Trophoblast cell (in vitro differentiated cells and primary cell): ENCODE data around the gene HUS1B.
"Not testable (repeated sequence)": the region's sequence is repeated elsewhere in the genome, so short reads cannot be mapped to it uniquely, and the experiment has no call there.

Source experiments
- DNase-seq, 2 donors: peaks; one replicate each; pipeline ENCODE4 v3.0.0-alpha.2; 2016
- H2AFZ ChIP-seq: 2 replicates; pipeline ENCODE4 v1.6.1; 2013; ENCODE audit warnings: low read length, moderate library complexity, mild to moderate bottlenecking; ENCODE audit not compliant: insufficient read depth, poor library complexity
- H2AK5ac ChIP-seq: 2 replicates; pipeline ENCODE4 v1.6.1; 2013; ENCODE audit warnings: mild to moderate bottlenecking, low read length
- H2BK120ac ChIP-seq: 2 replicates; pipeline ENCODE4 v1.6.1; 2013; ENCODE audit warnings: low read length, mild to moderate bottlenecking, moderate library complexity; ENCODE audit not compliant: insufficient read depth, poor library complexity
- H2BK12ac ChIP-seq: 2 replicates; pipeline ENCODE4 v1.6.1; 2013; ENCODE audit warnings: mild to moderate bottlenecking, low read length, moderate library complexity
- H2BK5ac ChIP-seq: 2 replicates; pipeline ENCODE4 v1.6.1; 2013; ENCODE audit warnings: low read length, low read depth, moderate library complexity, mild to moderate bottlenecking; ENCODE audit not compliant: poor library complexity
- H3K14ac ChIP-seq: 2 replicates; pipeline ENCODE4 v1.6.1; 2013; ENCODE audit warnings: mild to moderate bottlenecking, low read length
- H3K18ac ChIP-seq: 2 replicates; pipeline ENCODE4 v1.6.1; 2013; ENCODE audit warnings: mild to moderate bottlenecking, low read length
- H3K23ac ChIP-seq: 2 replicates; pipeline ENCODE4 v1.6.1; 2013; ENCODE audit warnings: low read length
- H3K27ac ChIP-seq: 2 replicates; pipeline ENCODE4 v1.5.1; 2013; ENCODE audit warnings: low read depth, mild to moderate bottlenecking, inconsistent platforms, low read length, moderate library complexity
- H3K27me3 ChIP-seq: 2 replicates; pipeline ENCODE4 v1.6.1; 2013; ENCODE audit warnings: inconsistent platforms, mild to moderate bottlenecking, low read length, moderate library complexity; ENCODE audit not compliant: insufficient read depth
- H3K36me3 ChIP-seq, 2 experiments: 1 replicate in 1 of 2; 2 replicates in 1 of 2; pipeline ENCODE4 v1.6.1; 2013; ENCODE audit warnings: low read length in 2 of 2, mild to moderate bottlenecking in 2 of 2, moderate library complexity in 1 of 2; ENCODE audit not compliant: insufficient read depth in 2 of 2, control insufficient read depth in 1 of 2
- H3K4ac ChIP-seq: 2 replicates; pipeline ENCODE4 v1.6.1; 2013; ENCODE audit warnings: low read depth, mild to moderate bottlenecking, low read length, moderate library complexity
- H3K4me1 ChIP-seq, 2 experiments: 1 replicate in 1 of 2; 2 replicates in 1 of 2; pipeline ENCODE4 v1.6.1; 2013; ENCODE audit warnings: low read length in 2 of 2, mild to moderate bottlenecking in 2 of 2, moderate library complexity in 1 of 2; ENCODE audit not compliant: insufficient read depth in 2 of 2, control insufficient read depth in 1 of 2
- H3K4me2 ChIP-seq: 2 replicates; pipeline ENCODE4 v1.6.1; 2013; ENCODE audit warnings: inconsistent platforms, mild to moderate bottlenecking, low read length, moderate library complexity
- H3K4me3 ChIP-seq: 2 replicates; pipeline ENCODE4 v1.5.1; 2013; ENCODE audit warnings: mild to moderate bottlenecking, low read depth, low read length, inconsistent platforms
- H3K79me1 ChIP-seq: one replicate; pipeline ENCODE4 v1.6.1; 2013; ENCODE audit warnings: low read length
- H3K79me2 ChIP-seq: 2 replicates; pipeline ENCODE4 v1.6.1; 2013; ENCODE audit warnings: low read length, mild to moderate bottlenecking; ENCODE audit not compliant: control insufficient read depth, insufficient read depth, poor library complexity
- H3K9ac ChIP-seq: 2 replicates; pipeline ENCODE4 v1.6.1; 2013; ENCODE audit warnings: mild to moderate bottlenecking, low read length
- H3K9me3 ChIP-seq: 2 replicates; pipeline ENCODE4 v1.6.1; 2013; ENCODE audit warnings: low read depth, mild to moderate bottlenecking, control low read depth, inconsistent platforms, low read length; ENCODE audit not compliant: insufficient read depth
- H4K12ac ChIP-seq: 2 replicates; pipeline ENCODE4 v1.6.1; 2013; ENCODE audit warnings: low read depth, mild to moderate bottlenecking, low read length, moderate library complexity
- H4K8ac ChIP-seq: 2 replicates; pipeline ENCODE4 v1.6.1; 2013; ENCODE audit warnings: low read depth, mild to moderate bottlenecking, low read length, moderate library complexity
- H4K91ac ChIP-seq: one replicate; pipeline ENCODE4 v1.6.1; 2013; ENCODE audit warnings: low read depth, mild to moderate bottlenecking, low read length, moderate library complexity
- WGBS: extraction: QIAGEN DNeasy Blood & Tissue Kit; methylation state at CpG from one replicate; pipeline ENCODE4 v1.1.7; 2013; ENCODE audit warnings: missing lambda C conversion rate; ENCODE audit not compliant: insufficient read length, insufficient coverage; ENCODE audit errors: extremely low coverage; 5-methylcytosine and 5-hydroxymethylcytosine counted together

Gene HUS1B

DNA sequence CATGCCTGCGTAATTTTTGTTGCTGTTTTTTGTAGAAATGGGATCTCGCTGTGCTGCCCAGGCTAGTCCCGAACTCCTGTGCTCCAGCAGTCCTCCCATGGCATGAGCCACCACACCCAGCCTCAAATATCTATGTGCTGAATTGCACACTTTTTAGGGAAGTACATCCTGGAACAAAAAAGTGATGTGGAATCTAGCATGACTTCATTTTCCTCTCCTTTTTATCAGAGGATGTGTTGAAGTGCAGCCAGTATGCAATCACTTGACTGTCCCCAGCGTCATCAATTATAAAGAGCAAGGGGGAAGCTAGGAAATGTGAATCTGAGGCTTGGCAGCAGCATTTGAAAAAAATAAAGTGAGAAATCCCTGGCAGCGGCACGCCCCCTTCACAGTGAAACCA lies 42.4 kb upstream of the HUS1B start:
- DNase-seq, result no peak
- Histone ChIP-seq H2BK120ac (no peak overlapping the region), H3K9ac (no peak overlapping the region), H3K27ac (no peak overlapping the region), H3K36me3 (no peaks in the 10 kb centered on the region), H2BK5ac (no peak overlapping the region), H3K9me3 (no peaks in the 10 kb centered on the region), H3K23ac (no peak overlapping the region), H3K4me3 (no peak overlapping the region), H4K8ac (no peak overlapping the region), H3K79me2 (no peaks in the 10 kb centered on the region), H3K4me1 (no peaks in the 10 kb centered on the region), H3K4me2 (no peak overlapping the region), H3K79me1 (no peaks in the 10 kb centered on the region), H3K27me3 (no peaks in the 10 kb centered on the region), H3K4ac (no peak overlapping the region), H3K14ac (no peak overlapping the region), H4K91ac (no peak overlapping the region), H4K12ac (no peak overlapping the region), H3K18ac (no peak overlapping the region), H2AK5ac (no peak overlapping the region), H2BK12ac (no peak overlapping the region), H2AFZ (no peak overlapping the region)
- no CpG with 5 or more reads among the region's 6 CpGs for WGBS

DNA sequence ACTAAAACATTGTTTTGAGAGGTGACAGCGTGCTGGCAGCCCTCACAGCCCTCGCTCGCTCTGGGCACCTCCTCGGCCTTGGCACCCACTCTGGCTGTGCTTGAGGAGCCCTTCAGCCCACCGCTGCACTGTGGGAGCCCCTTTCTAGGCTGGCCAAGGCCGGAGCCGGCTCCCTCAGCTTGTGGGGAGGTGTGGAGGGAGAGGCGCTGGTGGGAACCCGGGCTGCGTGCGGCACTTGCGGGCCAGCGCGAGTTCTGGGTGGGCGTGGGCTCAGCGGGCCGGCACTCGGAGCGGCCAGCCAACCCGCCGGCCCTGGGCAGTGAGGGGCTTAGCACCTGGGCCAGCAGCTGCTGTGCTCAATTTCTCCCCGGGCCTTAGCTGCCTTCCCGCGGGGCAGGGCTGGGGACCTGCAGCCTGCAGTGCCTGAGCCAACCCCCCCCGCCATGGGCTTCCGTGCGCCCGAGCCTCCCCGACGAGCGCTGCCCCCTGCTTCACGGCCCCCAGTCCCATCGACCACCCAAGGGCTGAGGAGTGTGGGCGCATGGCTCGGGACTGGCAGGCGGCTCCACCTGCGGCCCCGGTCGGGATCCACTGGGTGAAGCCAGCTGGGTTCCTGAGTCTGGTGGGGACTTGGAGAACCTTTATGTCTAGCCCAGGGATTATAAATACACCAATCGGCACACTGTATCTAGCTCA lies 37.7 kb upstream of the HUS1B start:
- not testable (repeated sequence) for H2AK5ac ChIP-seq, H4K8ac ChIP-seq, H4K91ac ChIP-seq, H2BK5ac ChIP-seq, H3K79me2 ChIP-seq, H3K79me1 ChIP-seq, H3K4ac ChIP-seq, H2BK12ac ChIP-seq, H4K12ac ChIP-seq, H3K9ac ChIP-seq, H3K36me3 ChIP-seq, DNase-seq, H2AFZ ChIP-seq, H2BK120ac ChIP-seq, H3K14ac ChIP-seq, H3K4me1 ChIP-seq, H3K23ac ChIP-seq, H3K9me3 ChIP-seq, H3K27ac ChIP-seq, H3K4me2 ChIP-seq, H3K18ac ChIP-seq, H3K27me3 ChIP-seq, H3K4me3 ChIP-seq
- WGBS, result no CpG with 5 or more reads among the region's 40 CpGs

DNA sequence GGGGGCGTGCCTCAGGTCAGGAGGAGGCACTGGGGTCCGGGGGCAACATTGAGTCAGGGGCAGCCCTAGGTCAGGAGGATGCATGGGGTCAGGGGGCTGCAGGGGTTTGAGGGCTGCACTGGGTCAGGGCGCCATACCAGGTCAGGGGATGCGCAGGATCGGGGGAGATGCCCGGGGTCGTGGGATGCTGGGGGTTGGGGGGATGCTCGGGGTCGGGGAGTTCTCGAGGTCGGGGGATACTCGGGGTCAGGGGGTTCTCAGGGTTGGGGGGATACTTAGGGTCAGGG lies 36.8 kb upstream of the HUS1B start:
- Histone ChIP-seq H3K79me1 (peaks cover 10% of the 10 kb centered on the region), H3K27me3 (no peaks in the 10 kb centered on the region), H2AK5ac (no peak overlapping the region), H2AFZ (no peak overlapping the region), H4K91ac (no peak overlapping the region), H3K27ac (no peak overlapping the region), H2BK12ac (no peak overlapping the region), H3K4ac (no peak overlapping the region), H3K14ac (no peak overlapping the region), H3K9me3 (no peaks in the 10 kb centered on the region), H4K8ac (no peak overlapping the region), H3K36me3 (peaks cover 5 to 6% of the 10 kb centered on the region in 2 experiments), H4K12ac (no peak overlapping the region), H3K23ac (no peak overlapping the region), H2BK5ac (no peak overlapping the region), H3K4me2 (peak overlapping the region; percentile 88), H2BK120ac (no peak overlapping the region), H3K18ac (no peak overlapping the region), H3K4me3 (peak overlapping the region; percentile 99), H3K79me2 (peaks cover 7% of the 10 kb centered on the region), H3K4me1 (peaks cover 3 to 4% of the 10 kb centered on the region in 2 experiments), H3K9ac (no peak overlapping the region)
- no CpG with 5 or more reads among the region's 12 CpGs for WGBS
- DNase-seq, result no peak

DNA sequence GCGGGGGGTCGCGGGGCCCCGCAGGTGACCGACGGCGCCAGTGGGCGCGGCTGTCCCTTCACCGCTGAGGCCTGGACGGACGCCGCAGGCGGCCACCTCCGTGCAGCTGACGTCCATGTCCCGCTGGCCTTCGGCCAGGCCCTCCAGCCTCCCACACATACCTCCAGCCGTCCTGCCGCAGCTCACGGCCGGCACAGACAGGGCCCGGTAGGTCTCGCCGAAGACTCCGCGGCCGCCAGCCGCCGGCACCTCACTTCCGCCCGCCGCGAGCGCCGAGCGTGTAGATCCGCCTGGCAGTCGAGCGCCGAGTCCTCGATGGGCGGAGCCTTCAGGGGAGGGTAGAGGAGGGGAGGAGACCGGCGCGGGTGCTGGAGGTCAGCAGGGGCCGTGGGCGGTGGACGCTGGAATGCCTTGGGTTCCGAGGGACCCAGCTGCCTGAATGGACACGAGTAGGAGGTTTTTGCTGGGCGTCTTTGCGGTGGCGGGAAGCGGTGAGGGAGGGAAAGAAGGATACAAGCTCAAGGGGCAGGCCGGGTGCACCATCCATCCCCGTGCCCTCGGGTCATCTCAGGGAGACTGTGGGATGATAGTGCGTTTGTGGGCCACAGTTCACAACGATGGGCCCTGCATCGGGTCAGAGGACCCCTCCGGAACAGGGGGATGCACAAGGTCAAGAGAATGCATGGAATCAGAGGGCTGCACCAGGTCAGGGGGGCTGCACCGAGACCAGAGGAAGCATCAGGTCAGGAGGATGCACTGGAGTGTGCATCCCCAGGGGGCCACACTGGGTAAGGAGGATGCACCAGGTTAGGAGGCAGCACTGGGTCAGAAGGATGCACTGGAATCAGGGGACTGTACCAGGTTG lies 36.2 kb upstream of the HUS1B start, which contains the start of gene EXOC2:
TSS of gene EXOC2 (minus strand) at position 282 of the 865 bp plus-strand sequence. CDS start 55,321 bp downstream, outside the sequence.
- Histone ChIP-seq H3K4me1 (peaks cover 3 to 4% of the 10 kb centered on the region in 2 experiments), H3K27ac (peak within 1 kb of the TSS; percentile 86), H3K23ac (no peak within 1 kb of the TSS), H4K12ac (peak within 1 kb of the TSS; percentile 99), H3K4me2 (peak within 1 kb of the TSS; percentile 90), H4K8ac (peak within 1 kb of the TSS; percentile 98), H3K27me3 (no peaks in the 10 kb centered on the region), H2BK5ac (peak within 1 kb of the TSS; percentile 89), H3K9me3 (no peaks in the 10 kb centered on the region), H3K79me2 (peaks cover 7% of the 10 kb centered on the region), H3K18ac (peak within 1 kb of the TSS; percentile 96), H3K79me1 (peaks cover 10% of the 10 kb centered on the region), H2AFZ (peak within 1 kb of the TSS; percentile 87), H2AK5ac (no peak within 1 kb of the TSS), H3K4ac (peak within 1 kb of the TSS; percentile 28), H3K14ac (peak within 1 kb of the TSS; percentile 91), H3K4me3 (peak within 1 kb of the TSS; percentile 99), H3K36me3 (peaks cover 5 to 10% of the 10 kb centered on the region in 2 experiments), H2BK120ac (peak within 1 kb of the TSS; percentile 86), H4K91ac (peak within 1 kb of the TSS; percentile 94), H3K9ac (peak within 1 kb of the TSS; percentile 92), H2BK12ac (no peak within 1 kb of the TSS)
- peak; percentile 80 to 86 for DNase-seq
- WGBS, result no CpG with 5 or more reads among the region's 63 CpGs
